Measurements from ENCODE around the gene ZNF771.
"Not testable (repeated sequence)": the region's sequence is repeated elsewhere in the genome, so short reads cannot be mapped to it uniquely, and the experiment has no call there.

ZNF771 gene

GRCh38 chr16:30382111-30382881, 25.1 kb upstream of the ZNF771 start, which contains the start of gene SEPTIN1:
TSS of gene SEPTIN1 (minus strand) at chr16:30382561. CDS start at chr16:30382542, 19 bp downstream.
- TF ChIP-seq, protein P1, sequence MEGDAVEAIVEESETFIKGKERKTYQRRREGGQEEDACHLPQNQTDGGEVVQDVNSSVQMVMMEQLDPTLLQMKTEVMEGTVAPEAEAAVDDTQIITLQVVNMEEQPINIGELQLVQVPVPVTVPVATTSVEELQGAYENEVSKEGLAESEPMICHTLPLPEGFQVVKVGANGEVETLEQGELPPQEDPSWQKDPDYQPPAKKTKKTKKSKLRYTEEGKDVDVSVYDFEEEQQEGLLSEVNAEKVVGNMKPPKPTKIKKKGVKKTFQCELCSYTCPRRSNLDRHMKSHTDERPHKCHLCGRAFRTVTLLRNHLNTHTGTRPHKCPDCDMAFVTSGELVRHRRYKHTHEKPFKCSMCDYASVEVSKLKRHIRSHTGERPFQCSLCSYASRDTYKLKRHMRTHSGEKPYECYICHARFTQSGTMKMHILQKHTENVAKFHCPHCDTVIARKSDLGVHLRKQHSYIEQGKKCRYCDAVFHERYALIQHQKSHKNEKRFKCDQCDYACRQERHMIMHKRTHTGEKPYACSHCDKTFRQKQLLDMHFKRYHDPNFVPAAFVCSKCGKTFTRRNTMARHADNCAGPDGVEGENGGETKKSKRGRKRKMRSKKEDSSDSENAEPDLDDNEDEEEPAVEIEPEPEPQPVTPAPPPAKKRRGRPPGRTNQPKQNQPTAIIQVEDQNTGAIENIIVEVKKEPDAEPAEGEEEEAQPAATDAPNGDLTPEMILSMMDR (conservative IDR thresholded peaks at IDR 0.05; ENCODE audit: low read depth): no peak
- ChIA-PET POLR2A (ENCODE audit: low non-redundant PET) (interaction anchor here (0.5 kb wide), 1 partner anchor 268 kb away, joined by 11 read pairs; no protein-coding TSS in a partner anchor), CTCF (no interaction called here)
- H3K27ac ChIP-seq: peak within 1 kb of the TSS; percentile 42
- no peak for DNase-seq (ENCODE audit: low spot score)

DNA sequence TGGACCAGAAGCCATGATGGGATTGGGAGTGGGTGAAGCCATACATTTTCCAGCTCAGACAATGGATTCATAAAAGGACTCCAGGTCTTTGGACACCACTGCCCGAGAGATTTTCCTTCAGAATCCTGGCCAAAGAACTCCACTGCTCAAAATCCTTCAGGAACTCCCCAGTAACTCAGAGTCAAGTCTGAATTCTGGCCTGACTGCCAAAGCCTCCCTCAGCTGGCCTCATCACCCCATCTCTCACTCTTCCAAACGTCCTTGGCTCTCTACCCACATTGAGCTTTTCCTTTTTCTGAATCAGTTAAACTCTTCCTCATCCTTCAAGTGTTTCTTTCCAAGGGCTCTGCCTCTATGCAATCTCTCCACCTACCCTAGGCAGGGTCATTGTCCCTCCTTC, 23.9 kb upstream of the ZNF771 start:
- no peak for DNase-seq (ENCODE audit: low spot score)
- TF ChIP-seq, protein P1 (conservative IDR thresholded peaks at IDR 0.05; ENCODE audit: low read depth): no peak
- no peak overlapping the region for H3K27ac ChIP-seq
- ChIA-PET CTCF (no interaction called here), POLR2A (ENCODE audit: low non-redundant PET) (interaction anchor here (1.1 kb wide), 1 partner anchor 13 kb away, joined by 3 read pairs; no protein-coding TSS in a partner anchor)

DNA sequence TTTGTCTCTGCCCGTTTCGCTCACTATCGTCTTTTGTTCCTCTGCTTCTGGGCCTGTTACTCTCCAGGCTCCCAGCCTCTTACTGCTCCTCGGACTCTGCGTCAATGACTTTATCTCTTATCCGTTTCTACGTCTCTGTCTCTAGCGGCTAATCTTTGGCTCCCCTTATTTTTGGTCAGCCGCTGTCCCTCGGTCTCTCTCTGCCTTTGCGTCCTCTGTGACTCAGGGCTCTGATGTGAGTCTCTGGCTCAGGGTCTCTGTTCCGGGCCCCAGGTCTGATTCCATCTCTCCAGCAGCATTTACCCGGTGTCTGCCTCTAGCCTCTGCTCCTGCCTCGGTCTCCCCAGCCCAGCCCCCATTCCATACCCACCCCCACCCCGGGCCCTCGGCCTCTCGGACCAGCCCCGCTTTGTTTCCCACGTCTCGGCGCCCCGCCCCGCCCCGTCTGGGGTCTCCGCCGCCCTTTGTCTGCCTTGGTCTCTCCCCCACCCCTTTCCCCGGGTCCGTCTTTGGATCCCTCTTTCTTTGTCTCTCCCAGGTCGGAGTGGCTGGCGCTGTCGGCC, 12.7 kb upstream of the ZNF771 start:
- TF ChIP-seq, protein P1 (conservative IDR thresholded peaks at IDR 0.05; ENCODE audit: low read depth): no peak
- POLR2A ChIA-PET (ENCODE audit: low non-redundant PET): no interaction called here
- H3K27ac ChIP-seq: peak overlapping the region; percentile 78
- DNase-seq (ENCODE audit: low spot score): no peak
- CTCF ChIA-PET: interaction anchor here (0.6 to 1.5 kb wide), 4 partner anchors 15 to 234 kb away, joined by 3 to 4 read pairs (median 4); no protein-coding TSS in a partner anchor

- CTCF ChIA-PET: interaction anchor here (0.6 to 1.5 kb wide), 7 partner anchors 14 to 1280 kb away, joined by 3 to 4 read pairs (median 3); no protein-coding TSS in a partner anchor
- TF ChIP-seq, protein P1 (conservative IDR thresholded peaks at IDR 0.05; ENCODE audit: low read depth): peak; percentile 76
- peak within 1 kb of the TSS; percentile 78 for H3K27ac ChIP-seq
- peak; percentile 38 for DNase-seq (ENCODE audit: low spot score)
- POLR2A ChIA-PET (ENCODE audit: low non-redundant PET): interaction anchor here (0.5 to 1.2 kb wide), 2 partner anchors 14 to 17 kb away, joined by 4 to 5 read pairs; no protein-coding TSS in a partner anchor
These were observed 12.0 kb upstream of the ZNF771 start, which contains the start of gene ZNF48 for GRCh38 chr16:30395155-30395991. TSS of gene ZNF48 (plus strand) at chr16:30395420. CDS start at chr16:30395795, 375 bp downstream.

GRCh38 chr16:30395992-30396585, 11.3 kb upstream of the ZNF771 start:
- CTCF ChIA-PET: interaction anchor here (0.6 to 1.5 kb wide), 5 partner anchors 18 to 1281 kb away, joined by 3 to 4 read pairs (median 3); no protein-coding TSS in a partner anchor

DNA sequence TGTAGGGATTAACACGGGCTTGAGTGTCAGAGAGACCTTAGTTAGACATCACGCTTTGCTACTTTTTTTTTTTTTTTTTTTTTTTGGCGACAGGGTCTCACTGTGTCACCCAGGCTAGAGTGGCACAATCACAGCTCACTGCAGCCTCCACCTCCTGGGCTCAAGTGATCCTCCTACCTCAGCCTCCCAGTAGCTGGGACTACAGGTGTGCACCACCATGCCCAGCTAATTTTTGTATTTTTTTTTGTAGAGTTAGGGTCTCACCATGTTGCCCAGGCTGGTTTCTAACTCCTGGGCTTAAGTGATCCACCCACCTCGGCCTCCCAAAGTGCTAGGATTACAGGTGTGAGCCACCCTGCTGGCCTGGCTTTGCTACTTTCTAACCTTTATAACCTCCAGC, 10.8 kb upstream of the ZNF771 start:
- CTCF ChIA-PET; POLR2A ChIA-PET (ENCODE audit: low non-redundant PET); H3K27ac ChIP-seq; DNase-seq (ENCODE audit: low spot score): not testable (repeated sequence)

More at GRCh38 chr16:30395992-30396585, 11.3 kb upstream of the ZNF771 start:
- peak overlapping the region; percentile 78 for H3K27ac ChIP-seq
- POLR2A ChIA-PET (ENCODE audit: low non-redundant PET): interaction anchor here (0.5 to 1.2 kb wide), 2 partner anchors 14 to 18 kb away, joined by 4 to 5 read pairs; no protein-coding TSS in a partner anchor
- TF ChIP-seq, protein P1 (conservative IDR thresholded peaks at IDR 0.05; ENCODE audit: low read depth): no peak
- DNase-seq (ENCODE audit: low spot score): no peak

Data from RWPE1 (cell line).